Esophagus muscularis mucosa (tissue), 3 donors: ENCODE results near the gene FANCI.

Source experiments
- POLR2AphosphoS5 ChIP-seq, 2 donors: sonication (generic); formaldehyde crosslinking; IDR thresholded peaks; one replicate each; pipeline ENCODE4 v1.6.1; 2017; ENCODE audit warnings: antibody characterized with exemption in 2 of 2
- TF ChIP-seq, protein P1 (sequence below), 3 experiments: fragments of 200-600 bp in 2 of 3; fragments of 450-650 bp in 1 of 3; sonication (generic) in 2 of 3; IDR thresholded peaks; one replicate each; pipeline ENCODE4 v1.5.1; 2017 to 2019; ENCODE audit warnings: antibody characterized with exemption in 3 of 3, mild to moderate bottlenecking in 2 of 3, moderate library complexity in 1 of 3

DNA sequence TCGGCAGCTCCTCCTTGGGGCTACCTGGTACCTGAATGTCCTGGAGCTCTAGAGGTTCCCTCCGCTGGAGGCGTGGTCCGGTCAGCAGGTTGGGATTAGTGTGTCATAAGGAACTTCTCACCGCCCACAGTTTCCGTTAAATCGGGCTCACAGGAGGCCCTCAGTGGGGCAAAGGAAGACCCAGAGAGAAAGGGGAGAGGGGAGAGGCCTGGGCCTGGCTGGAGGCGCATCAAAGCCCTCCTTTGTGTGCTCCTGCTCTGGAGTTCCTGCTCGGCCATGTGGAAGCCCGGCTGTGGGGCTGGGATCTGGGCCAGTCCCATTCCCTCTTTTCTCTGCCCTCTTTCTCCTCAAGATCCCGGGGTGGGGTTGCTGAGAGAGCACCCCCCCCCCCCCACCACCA, 22.2 kb upstream of the FANCI start, which contains the start of gene RLBP1:
- TF ChIP-seq, protein P1, sequence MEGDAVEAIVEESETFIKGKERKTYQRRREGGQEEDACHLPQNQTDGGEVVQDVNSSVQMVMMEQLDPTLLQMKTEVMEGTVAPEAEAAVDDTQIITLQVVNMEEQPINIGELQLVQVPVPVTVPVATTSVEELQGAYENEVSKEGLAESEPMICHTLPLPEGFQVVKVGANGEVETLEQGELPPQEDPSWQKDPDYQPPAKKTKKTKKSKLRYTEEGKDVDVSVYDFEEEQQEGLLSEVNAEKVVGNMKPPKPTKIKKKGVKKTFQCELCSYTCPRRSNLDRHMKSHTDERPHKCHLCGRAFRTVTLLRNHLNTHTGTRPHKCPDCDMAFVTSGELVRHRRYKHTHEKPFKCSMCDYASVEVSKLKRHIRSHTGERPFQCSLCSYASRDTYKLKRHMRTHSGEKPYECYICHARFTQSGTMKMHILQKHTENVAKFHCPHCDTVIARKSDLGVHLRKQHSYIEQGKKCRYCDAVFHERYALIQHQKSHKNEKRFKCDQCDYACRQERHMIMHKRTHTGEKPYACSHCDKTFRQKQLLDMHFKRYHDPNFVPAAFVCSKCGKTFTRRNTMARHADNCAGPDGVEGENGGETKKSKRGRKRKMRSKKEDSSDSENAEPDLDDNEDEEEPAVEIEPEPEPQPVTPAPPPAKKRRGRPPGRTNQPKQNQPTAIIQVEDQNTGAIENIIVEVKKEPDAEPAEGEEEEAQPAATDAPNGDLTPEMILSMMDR (IDR thresholded peaks at IDR 0.05) = no peak
- TF ChIP-seq POLR2AphosphoS5 (IDR thresholded peaks at IDR 0.05) = no peak
